GM12878 (cell line): ENCODE results near the gene VCAN. TPM values are rescaled to one million over a fixed set of nuclear protein-coding genes. Genes with fewer than 3 reads are reported as not detected.

ENCODE experiments used
- ATAC-seq: fragments of 200-7000 bp; cut with Tn5 transposase; 3 replicates; pipeline ENCODE4 v1.9.1; 2020; ENCODE audit warnings: mild to moderate bottlenecking, moderate library complexity
- BruUV-seq: library from RNA; stranded (reverse); fragments of 400-500 nt; replicated peaks from 2 replicates; lab custom pipeline; 2021; lab: Mats Ljungman, UMichigan
- CTCF ChIA-PET: fragments of 300-600 bp; sonication (Branson Sonifier 250); formaldehyde crosslinking; extraction: SDS; loops from one replicate; lab custom pipeline; 2021; ENCODE audit warnings: inconsistent platforms; lab: Yijun Ruan, JAX
- POLR2A ChIA-PET: fragments of 350-600 bp; formaldehyde crosslinking; extraction: SDS; loops from one replicate; lab custom pipeline; 2021; ENCODE audit warnings: inconsistent platforms; lab: Charles Lee
- RAD21 ChIA-PET: fragments of 300-600 bp; sonication (Branson Sonifier 250); formaldehyde crosslinking; loops from one replicate; lab custom pipeline; 2023; ENCODE audit warnings: antibody characterized with exemption; ENCODE audit not compliant: unreplicated experiment; lab: Charles Lee
- SMC1A ChIA-PET: fragments of 300-600 bp; sonication (Branson Sonifier 250); formaldehyde crosslinking; loops from one replicate; lab custom pipeline; 2023; ENCODE audit not compliant: unreplicated experiment, uncharacterized antibody; lab: Charles Lee
- DNase-seq: peaks from one replicate; pipeline ENCODE4 v3.0.0-alpha.2; 2011; ENCODE audit warnings: low read depth, low spot score
- FAIRE-seq: peaks from 3 replicates; lab custom pipeline; 2011; peaks lifted over from hg19 to GRCh38; lab: Jason Lieb, UNC
- H2AFZ ChIP-seq: 2 replicates; pipeline ENCODE4 v1.6.0; 2011; ENCODE audit warnings: low read depth, low read length, control low read depth; ENCODE audit not compliant: control insufficient read depth
- H3K27ac ChIP-seq: 2 replicates; pipeline ENCODE4 v1.5.1; 2011; ENCODE audit warnings: control low read depth; ENCODE audit not compliant: control insufficient read depth, insufficient read depth
- H3K27me3 ChIP-seq, 2 experiments: replicated peaks in 1 of 2; 2 replicates each; pipeline versions ENCODE4 v1.6.0 to v1.6.1; 2011; ENCODE audit warnings: low read length in 1 of 2; ENCODE audit not compliant: control insufficient read depth in 2 of 2, insufficient read depth in 2 of 2
- H3K36me3 ChIP-seq, 2 experiments: 2 replicates each; pipeline ENCODE4 v1.5.1; 2011; ENCODE audit warnings: low read length in 1 of 2; ENCODE audit not compliant: control insufficient read depth in 2 of 2, insufficient read depth in 2 of 2
- H3K4me1 ChIP-seq: 2 replicates; pipeline ENCODE4 v1.6.1; 2011; ENCODE audit warnings: mild to moderate bottlenecking, low read length, moderate library complexity, mixed read lengths; ENCODE audit not compliant: control insufficient read depth, insufficient read depth
- H3K4me2 ChIP-seq: 2 replicates; pipeline ENCODE4 v1.6.0; 2011; ENCODE audit warnings: control low read depth; ENCODE audit not compliant: control insufficient read depth, insufficient read depth
- H3K4me3 ChIP-seq: fragments of 200-600 bp; sonication (generic); 2 replicates; pipeline ENCODE4 v1.5.1; 2016
- H3K79me2 ChIP-seq: 2 replicates; pipeline ENCODE4 v1.6.0; 2011; ENCODE audit warnings: low read length; ENCODE audit not compliant: control insufficient read depth, insufficient read depth
- H3K9ac ChIP-seq: 2 replicates; pipeline ENCODE4 v1.8.0; 2011; ENCODE audit warnings: low read length, control low read depth, mixed read lengths; ENCODE audit not compliant: control insufficient read depth, insufficient read depth
- H3K9me3 ChIP-seq: replicated peaks from 3 replicates; pipeline ENCODE4 v1.5.1; 2011; ENCODE audit warnings: mild to moderate bottlenecking, low read length; ENCODE audit not compliant: control insufficient read depth, insufficient read depth
- H4K20me1 ChIP-seq: 2 replicates; pipeline ENCODE4 v1.6.0; 2011; ENCODE audit not compliant: control insufficient read depth, insufficient read depth
- DPF2 ChIP-seq: fragments of 450-650 bp; IDR thresholded peaks from 2 replicates; pipeline ENCODE4 v1.6.1; 2017; ENCODE audit warnings: mild to moderate bottlenecking
- EED ChIP-seq: sonication (generic); IDR thresholded peaks from 2 replicates; pipeline ENCODE4 v1.6.1; 2016; ENCODE audit warnings: antibody characterized with exemption, low read depth
- FOS ChIP-seq: IDR thresholded peaks from 3 replicates; pipeline ENCODE4 v1.6.1; 2011; ENCODE audit warnings: borderline replicate concordance; ENCODE audit not compliant: insufficient read length; ENCODE audit errors: extremely low read depth
- KAT2A ChIP-seq: conservative IDR thresholded peaks from 2 replicates; pipeline ENCODE4 v1.6.1; 2011; ENCODE audit warnings: low read depth, low read length; ENCODE audit not compliant: control insufficient read depth
- KDM1A ChIP-seq: fragments of 200-600 bp; sonication (generic); IDR thresholded peaks from 2 replicates; pipeline ENCODE4 v1.6.1; 2016; ENCODE audit warnings: borderline replicate concordance
- LARP7 ChIP-seq: fragments of 450-650 bp; IDR thresholded peaks from 2 replicates; pipeline ENCODE4 v1.6.1; 2017; ENCODE audit warnings: mild to moderate bottlenecking
- MEF2A ChIP-seq: IDR thresholded peaks from 2 replicates; pipeline ENCODE4 v1.6.1; 2011; ENCODE audit warnings: low read depth, mild to moderate bottlenecking, low read length, moderate library complexity; ENCODE audit not compliant: insufficient read depth
- MEF2B ChIP-seq: fragments of 450-650 bp; IDR thresholded peaks from 2 replicates; pipeline ENCODE4 v1.6.1; 2018; ENCODE audit warnings: mild to moderate bottlenecking, moderate library complexity; ENCODE audit not compliant: partially characterized antibody, poor library complexity, severe bottlenecking
- NBN ChIP-seq: fragments of 450-650 bp; IDR thresholded peaks from 2 replicates; pipeline ENCODE4 v1.6.1; 2016
- SMC3 ChIP-seq: IDR thresholded peaks from 2 replicates; pipeline ENCODE4 v1.6.1; 2011; ENCODE audit warnings: low read length, improper control_type of control experiment, borderline replicate concordance
- SUPT20H ChIP-seq: IDR thresholded peaks from 2 replicates; pipeline ENCODE4 v1.6.1; 2011; ENCODE audit warnings: low read depth, mild to moderate bottlenecking, low read length, moderate library complexity, borderline replicate concordance; ENCODE audit not compliant: control insufficient read depth
- ZBTB4 ChIP-seq: fragments of 450-650 bp; formaldehyde crosslinking; IDR thresholded peaks from 2 replicates; pipeline ENCODE4 v1.4.0; 2022; ENCODE audit warnings: mild to moderate bottlenecking, moderate library complexity
- WGBS: methylation state at CpG from one replicate; pipeline ENCODE4 v1.1.6; 2016; ENCODE audit warnings: low lambda C conversion rate; ENCODE audit not compliant: insufficient replicate concordance, insufficient coverage; ENCODE audit errors: missing lambda C conversion rate; 5-methylcytosine and 5-hydroxymethylcytosine counted together
- in situ Hi-C: fragments of 300-500 bp; cut with MboI; formaldehyde crosslinking; loops from 9 replicates; pipeline ENCODE4 v1.14.3; 2018; ENCODE audit warnings: mixed read lengths
- intact Hi-C: fragments of 100-400 bp; cut with micrococcal nuclease; formaldehyde crosslinking; loops from one replicate; pipeline ENCODE4 v1.14.2; 2022; ENCODE audit not compliant: unreplicated experiment
- polyA plus RNA-seq, 11 experiments: library from polyadenylated mRNA; depleted of rRNA in 4 of 11; unstranded in 6 of 11; stranded (reverse) in 5 of 11; fragments of >200 nt; fragmentation: Nextera tagmentation in 4 of 11; fragmentation: Illumina TruSeq in 1 of 11; extraction: Ambion mirVana in 4 of 11; extraction: Trizol in 1 of 11; gene quantifications; 1 replicate in 1 of 11; 2 replicates in 10 of 11; pipeline versions ENCODE4 v1.2.1 to v1.2.3, GENCODE V29; 2011 to 2016; ENCODE audit warnings: inconsistent platforms in 2 of 11, missing spikeins in 2 of 11, low read depth in 1 of 11
- total RNA-seq, 4 experiments: library from RNA; depleted of rRNA in 3 of 4; stranded (reverse); fragments of >200 nt in 3 of 4; fragmentation: Illumina TruSeq in 1 of 4; extraction: Trizol in 1 of 4; gene quantifications; 2 replicates each; pipeline versions ENCODE4 v1.2.1 to v1.2.3, GENCODE V29; 2013 to 2021
- TF ChIP-seq, protein P1 (sequence below): IDR thresholded peaks from 2 replicates; pipeline ENCODE4 v1.6.1; 2012; ENCODE audit warnings: low read length, inconsistent platforms

The VCAN gene
- total and polyA plus RNA-seq, 10 of the 15 experiments (the other 5 are each of a cell fraction or from before 2014, with no cell fraction given), result 1.2 to 15.2 (median 4.5) TPM

DNA sequence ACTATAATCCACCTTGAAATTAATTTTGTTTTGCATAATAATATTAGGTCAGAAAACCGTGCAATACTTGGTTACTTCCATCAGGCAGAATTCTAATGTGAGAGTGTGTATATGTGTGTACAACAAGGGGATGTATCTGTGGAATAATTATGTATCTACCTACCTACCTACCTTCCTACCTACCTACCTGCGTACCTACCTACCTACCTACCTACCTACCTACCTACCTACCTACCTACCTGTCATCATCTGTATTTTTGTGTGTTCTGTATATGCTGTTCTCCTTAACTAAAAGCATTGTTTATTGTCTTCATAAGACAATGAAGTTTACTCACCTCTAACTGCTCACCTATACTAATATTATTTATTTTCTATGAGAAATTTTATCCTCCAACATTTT lies 52.8 kb downstream of the VCAN start:
- H3K27me3 ChIP-seq, result 0 out of 4 replicates have a peak, but pooled peaks cover 0 to 2% of the 10 kb centered on the region in 2 experiments
- no peaks in the 10 kb centered on the region for H3K36me3 ChIP-seq
- ChIA-PET POLR2A (no interaction called here), SMC1A (interaction anchor here (1.0 kb wide), 1 partner anchor 11 kb away, joined by 3 read pairs; no protein-coding TSS in a partner anchor), RAD21 (no interaction called here), CTCF (interaction anchor here (0.7 to 0.8 kb wide), 2 partner anchors 808 to 1172 kb away, joined by 3 to 4 read pairs; no protein-coding TSS in a partner anchor)
- WGBS, result 15% methylated on average over 2 of the region's 2 CpGs
- H4K20me1 ChIP-seq, result no peaks in the 10 kb centered on the region
- DNase-seq (no peak), ATAC-seq (no peak), FAIRE-seq (no peak)
- intact Hi-C loops (no loop called here), in situ Hi-C loops (no loop called here)
- H3K9ac ChIP-seq, result no peak overlapping the region
- no peak overlapping the region for H3K4me3 ChIP-seq
- TF ChIP-seq LARP7 (no peak), NBN (no peak), EED (no peak), MEF2B (no peak), SUPT20H (no peak), MEF2A (no peak), FOS (no peak), KDM1A (no peak), DPF2 (no peak), SMC3 (no peak), KAT2A (no peak), ZBTB4 (no peak)
- TF ChIP-seq, protein P1, sequence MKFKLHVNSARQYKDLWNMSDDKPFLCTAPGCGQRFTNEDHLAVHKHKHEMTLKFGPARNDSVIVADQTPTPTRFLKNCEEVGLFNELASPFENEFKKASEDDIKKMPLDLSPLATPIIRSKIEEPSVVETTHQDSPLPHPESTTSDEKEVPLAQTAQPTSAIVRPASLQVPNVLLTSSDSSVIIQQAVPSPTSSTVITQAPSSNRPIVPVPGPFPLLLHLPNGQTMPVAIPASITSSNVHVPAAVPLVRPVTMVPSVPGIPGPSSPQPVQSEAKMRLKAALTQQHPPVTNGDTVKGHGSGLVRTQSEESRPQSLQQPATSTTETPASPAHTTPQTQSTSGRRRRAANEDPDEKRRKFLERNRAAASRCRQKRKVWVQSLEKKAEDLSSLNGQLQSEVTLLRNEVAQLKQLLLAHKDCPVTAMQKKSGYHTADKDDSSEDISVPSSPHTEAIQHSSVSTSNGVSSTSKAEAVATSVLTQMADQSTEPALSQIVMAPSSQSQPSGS, result no peak
- no peak overlapping the region for H3K27ac ChIP-seq
- no peaks in the 10 kb centered on the region for H3K79me2 ChIP-seq
- no peaks in the 10 kb centered on the region for H3K4me1 ChIP-seq
- BruUV-seq, result no TSS peak
- no peaks in the 10 kb centered on the region for H3K9me3 ChIP-seq
- no peak overlapping the region for H3K4me2 ChIP-seq
- no peak overlapping the region for H2AFZ ChIP-seq
